ENCODE data around the gene B9D2.
"Not testable (repeated sequence)": the region's sequence is repeated elsewhere in the genome, so short reads cannot be mapped to it uniquely, and the experiment has no call there.

Gene B9D2

DNA sequence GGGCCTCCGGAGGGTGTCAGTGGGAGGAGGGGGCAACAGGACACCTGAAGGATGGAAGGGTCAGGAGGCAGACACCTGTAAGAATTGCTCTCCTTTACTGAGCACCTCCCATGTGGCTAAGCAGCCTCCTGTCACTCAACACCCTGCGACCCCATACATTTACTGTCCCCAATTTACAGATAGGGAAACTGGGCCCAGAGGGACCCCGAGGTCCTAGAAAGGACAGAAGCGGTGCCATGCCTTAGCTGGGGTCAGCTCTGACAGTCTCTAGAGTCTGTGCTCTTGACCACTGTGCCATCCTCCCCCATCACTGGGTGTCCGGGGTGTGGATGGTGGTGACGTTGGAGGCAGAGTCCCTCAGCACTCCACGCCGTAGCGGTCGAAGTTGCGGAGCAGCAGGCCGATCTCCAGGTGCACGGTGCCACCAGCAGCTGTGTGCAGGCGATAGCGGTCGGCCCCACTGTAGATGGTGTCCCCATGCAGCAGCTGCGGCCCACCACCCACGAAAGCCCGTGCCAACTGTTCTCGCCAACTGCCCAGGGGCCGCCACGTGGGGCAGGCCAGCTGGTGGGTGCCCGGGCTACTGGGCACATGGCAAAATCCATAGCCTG is 9.5 kb downstream of the B9D2 start:
- DNase-seq (ENCODE audit: low read depth) = no peak

DNA sequence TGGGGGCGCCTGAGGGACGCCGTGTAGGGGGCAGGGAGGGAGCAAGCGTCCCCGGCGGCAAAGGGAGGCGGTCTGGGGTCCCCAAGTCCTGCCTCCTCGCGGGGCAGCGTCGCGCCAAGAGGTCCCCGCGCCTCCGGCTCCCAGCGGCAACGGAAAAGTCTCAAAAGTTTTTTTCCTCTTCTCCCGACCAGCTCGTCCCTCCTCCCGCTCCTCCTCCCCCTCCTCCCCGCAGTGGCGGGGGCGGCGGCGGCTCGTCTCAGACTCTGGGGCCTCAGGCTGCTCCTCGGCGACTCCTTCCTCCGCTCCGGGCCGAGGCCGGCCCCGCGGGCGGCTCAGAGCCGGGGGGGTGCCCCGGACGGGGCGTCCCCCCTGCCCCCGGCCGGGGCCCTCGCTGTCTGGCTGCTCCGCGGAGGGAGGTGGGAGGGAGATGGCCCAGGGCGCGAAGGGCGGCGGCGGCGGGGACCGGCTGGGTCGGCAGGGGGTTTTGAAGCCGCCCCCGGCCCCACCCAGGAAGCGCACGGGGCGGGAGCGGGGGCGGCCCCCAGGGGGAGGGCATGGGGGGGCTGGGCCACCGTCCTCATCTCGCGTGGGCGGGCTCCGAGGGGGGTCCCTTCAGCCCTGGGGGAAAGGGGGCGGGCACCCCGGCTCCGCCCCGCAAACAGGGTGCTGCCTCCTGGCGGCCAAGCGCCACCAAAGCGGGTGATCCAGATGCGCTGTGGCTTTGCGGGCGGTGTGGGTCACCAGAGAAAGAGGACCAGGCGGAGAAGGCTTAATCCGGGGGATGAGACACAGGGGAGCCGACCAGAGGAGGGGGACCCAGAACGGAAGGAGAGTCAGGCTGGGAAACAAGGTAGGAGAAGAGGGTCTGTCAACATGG is 10.2 kb downstream of the B9D2 start, which contains the start of gene TGFB1:
Gene TGFB1, minus strand, starts transcription at position 457 of the 877 bp plus-strand sequence. CDS start 878 bp downstream, outside the sequence.
- DNase-seq (ENCODE audit: low read depth) = peak; percentile 85

DNA sequence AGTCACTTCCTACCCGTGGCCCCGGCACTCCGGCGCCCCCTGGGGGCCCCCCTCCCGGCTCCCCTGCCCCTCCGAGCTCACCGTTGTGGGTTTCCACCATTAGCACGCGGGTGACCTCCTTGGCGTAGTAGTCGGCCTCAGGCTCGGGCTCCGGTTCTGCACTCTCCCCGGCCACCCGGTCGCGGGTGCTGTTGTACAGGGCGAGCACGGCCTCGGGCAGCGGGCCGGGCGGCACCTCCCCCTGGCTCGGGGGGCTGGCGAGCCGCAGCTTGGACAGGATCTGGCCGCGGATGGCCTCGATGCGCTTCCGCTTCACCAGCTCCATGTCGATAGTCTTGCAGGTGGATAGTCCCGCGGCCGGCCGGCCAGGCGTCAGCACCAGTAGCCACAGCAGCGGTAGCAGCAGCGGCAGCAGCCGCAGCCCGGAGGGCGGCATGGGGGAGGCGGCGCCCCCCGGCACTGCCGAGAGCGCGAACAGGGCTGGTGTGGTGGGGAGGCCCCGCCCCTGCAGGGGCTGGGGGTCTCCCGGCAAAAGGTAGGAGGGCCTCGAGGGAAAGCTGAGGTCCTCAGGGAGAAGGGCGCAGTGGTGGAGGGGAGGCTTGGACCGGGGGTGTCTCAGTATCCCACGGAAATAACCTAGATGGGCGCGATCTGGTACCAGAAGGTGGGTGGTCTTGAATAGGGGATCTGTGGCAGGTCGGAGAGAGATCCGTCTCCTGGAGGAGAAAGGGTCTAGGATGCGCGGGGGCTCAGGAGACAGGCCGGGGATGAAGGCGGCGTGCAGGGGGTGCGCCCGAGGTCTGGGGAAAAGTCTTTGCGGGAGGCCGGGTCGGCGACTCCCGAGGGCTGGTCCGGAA is 11.1 kb downstream of the B9D2 start:
- DNase-seq (ENCODE audit: low read depth) = peak; percentile 78

DNA sequence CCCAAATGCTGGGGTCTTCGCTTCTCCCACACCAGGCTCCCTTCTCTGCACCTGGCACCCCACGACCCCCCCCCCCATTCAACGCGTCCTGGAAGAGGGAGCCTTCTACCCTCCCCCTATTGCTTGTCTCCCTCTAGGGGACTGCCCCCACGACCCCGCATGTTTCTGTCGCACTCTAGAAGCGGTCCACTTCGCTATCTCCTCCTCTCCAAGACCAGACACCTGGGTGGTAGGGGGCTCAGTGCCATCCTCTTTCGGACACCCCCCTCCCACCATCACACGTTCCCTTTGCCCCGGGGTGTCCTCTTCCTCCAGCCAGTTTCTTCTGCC is 11.7 kb downstream of the B9D2 start:
- DNase-seq (ENCODE audit: low read depth) = no peak

DNA sequence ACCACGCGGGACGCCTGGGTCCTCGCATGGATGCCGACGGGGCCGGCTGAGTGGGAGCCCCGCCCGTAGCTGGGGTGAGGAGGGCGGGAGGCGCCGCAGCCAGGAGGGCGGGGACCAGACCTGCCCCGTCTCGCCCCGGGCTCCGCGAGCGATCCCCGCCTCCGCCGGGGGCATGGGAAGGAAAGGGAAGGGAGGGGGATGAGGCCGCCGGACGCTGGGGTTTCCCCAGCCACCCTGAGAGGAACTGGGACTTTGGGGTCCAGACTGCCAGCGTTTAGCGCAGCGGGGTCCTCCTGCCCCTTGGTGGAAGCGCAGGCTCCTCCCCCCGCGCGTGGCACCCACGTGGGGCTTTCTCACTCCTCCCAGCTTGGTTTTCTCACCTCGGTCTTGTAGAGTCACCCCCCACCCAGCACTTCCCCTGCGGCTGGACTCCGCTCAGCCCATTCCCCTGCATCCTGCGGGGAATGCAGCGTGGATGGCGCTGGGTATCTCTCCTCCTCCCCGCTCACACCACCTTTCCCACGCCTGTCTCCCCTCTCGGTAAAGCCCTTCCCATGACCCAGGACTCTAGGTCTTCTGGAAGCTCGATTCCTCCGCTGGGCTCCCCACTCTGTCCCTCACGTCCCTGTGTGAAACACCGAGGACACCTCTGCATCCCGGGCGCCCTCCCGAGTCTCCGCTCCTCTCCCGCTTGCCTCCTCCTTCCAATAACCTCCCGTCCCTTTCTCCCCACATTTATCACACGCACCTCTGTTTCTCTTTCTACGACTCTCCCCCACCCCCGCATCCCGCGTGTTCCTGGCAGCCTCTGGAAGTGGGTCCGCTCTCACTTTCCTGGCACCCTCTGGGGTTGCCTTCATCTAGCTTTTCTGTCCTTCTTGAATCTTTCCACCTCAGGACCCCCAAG is 12.4 kb downstream of the B9D2 start:
- DNase-seq (ENCODE audit: low read depth) = peak; percentile 78

DNA sequence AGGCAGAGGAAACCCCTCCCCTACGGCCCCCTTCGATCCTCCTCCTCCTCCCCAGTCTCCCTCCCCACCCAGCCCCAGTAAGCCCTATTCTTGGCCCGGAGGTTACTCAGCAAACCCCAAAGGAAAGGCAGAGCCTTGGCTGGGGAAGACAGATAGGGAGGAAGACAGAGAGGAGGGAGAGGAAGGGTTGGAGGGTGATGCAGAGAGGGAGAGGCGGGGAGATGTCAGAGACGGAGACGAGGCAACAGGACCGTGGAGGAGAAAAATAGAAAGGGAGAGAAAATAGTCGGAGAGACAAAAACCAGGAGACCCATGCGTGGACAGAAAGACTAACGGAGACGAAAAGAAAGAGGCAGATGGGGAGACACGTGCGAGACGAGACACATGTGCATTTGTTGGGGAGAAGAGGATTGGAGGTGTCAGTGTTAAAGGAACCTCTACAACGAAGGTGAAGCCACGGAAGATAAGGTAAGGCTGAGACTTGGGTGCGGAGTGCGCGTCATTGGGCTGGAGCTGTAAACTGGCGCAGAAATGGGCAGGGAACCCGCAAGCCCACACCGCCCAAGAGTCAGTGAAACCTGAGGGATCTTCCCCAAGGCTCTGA is 13.1 kb downstream of the B9D2 start:
- DNase-seq (ENCODE audit: low read depth) = no peak

DNA sequence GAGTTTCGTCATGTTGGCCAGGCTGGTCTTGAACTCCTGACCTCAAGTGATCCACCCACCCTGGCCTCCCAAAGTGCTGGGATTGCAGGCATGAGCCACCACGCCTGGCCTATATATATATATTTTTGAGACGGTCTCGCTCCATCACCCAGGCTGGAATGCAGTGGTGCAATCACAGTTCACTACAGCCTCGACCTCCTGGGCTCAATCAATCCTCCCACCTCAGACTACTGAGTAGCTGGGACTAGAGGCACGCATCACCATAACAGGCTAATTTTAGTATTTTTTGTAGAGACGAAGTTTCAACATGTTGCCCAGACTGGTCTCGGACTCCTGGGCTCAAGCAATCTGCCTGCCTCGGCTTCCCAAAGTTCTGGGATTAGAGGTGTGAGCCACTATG is 17.0 kb downstream of the B9D2 start:
- DNase-seq (ENCODE audit: low read depth) = not testable (repeated sequence)

DNA sequence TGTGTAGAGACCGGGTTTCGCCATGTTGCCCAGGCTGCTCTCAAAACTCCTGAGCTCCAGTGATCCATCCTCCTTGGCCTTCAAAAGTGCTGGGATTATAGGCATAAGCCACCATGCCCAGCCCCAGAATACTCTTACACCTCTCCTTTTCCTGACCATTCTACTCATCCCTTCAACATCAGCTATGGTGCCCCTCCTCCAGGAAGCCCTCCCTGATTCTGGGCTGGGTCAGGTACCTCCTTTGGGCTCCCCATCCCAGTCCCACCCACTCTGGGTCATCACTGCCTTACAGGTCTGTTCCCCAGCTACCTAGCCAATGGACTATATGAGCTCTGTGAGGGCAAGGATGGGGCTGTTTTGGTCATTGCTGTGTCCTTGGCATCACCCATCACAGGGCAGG is 19.8 kb downstream of the B9D2 start:
- no peak for DNase-seq (ENCODE audit: low read depth)

DNA sequence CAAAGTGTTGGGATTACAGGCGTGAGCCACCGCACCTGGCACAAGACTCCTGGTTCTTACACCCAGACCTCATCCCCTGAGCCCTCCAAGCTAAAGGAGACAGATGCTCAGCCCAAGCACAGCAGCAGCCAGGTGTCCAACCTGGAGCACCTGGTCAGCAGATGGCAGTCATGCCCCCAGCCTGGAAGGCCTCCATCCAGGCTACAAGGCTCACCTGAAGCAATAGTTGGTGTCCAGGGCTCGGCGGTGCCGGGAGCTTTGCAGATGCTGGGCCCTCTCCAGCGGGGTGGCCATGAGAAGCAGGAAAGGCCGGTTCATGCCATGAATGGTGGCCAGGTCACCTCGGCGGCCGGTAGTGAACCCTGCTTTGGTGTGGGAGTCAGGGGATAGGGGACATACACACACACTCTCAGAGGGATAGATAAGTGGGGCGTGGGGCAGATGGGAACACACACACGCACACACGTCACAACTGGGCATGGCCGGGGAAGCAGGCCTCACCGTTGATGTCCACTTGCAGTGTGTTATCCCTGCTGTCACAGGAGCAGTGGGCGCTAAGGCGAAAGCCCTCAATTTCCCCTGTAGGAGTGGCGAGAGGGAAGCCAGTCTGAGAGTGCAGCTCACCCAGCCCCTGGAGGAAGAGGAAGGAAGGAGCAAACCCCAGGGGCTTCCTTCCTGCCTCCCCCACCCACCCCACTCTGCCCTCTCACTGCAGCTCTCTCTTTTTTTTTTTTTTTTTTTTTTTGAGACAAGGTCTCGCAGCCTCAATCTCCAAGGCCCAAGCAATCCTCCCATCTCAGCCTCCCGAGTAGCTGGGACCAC is 22.1 kb downstream of the B9D2 start:
- no peak for DNase-seq (ENCODE audit: low read depth)

DNA sequence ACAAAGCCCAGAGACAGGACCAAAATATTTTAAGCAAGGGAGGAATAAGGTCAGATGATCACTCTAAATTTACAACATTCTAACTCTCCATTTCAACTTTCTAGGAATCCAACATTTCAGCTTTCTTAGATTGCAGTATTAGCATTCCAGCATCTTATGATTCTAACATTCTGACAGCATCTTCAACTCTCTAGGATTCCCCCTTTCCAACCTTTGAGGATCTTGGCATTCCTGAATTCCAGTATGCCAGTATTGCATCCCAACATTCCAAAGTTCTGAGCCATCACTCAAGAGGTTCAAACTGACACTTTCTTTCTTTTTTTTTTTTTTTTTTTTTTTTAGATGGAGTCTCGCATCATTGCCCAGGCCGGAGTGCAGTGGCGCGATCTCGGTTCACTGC is 24.0 kb downstream of the B9D2 start:
- no peak for DNase-seq (ENCODE audit: low read depth)

DNA sequence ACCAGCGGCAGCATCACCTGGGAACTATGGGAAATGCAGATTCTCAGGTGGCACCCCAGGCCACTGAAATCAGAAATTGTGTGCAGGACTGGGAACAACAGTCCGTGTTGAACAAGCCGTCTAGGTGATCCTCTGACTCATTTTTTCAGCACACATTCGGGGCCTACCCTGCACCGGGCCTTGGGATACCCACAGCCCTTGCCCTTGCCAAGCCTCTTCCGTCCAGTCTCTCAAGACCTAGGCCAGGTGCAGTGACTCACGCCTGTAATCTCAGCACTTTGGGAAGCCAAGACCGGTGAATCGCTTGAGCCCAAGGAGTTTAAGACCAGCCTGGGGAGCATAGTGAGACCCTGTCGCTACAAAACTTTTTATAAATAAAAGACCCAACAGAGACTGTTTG is 28.5 kb downstream of the B9D2 start:
- no peak for DNase-seq (ENCODE audit: low read depth)

DNA sequence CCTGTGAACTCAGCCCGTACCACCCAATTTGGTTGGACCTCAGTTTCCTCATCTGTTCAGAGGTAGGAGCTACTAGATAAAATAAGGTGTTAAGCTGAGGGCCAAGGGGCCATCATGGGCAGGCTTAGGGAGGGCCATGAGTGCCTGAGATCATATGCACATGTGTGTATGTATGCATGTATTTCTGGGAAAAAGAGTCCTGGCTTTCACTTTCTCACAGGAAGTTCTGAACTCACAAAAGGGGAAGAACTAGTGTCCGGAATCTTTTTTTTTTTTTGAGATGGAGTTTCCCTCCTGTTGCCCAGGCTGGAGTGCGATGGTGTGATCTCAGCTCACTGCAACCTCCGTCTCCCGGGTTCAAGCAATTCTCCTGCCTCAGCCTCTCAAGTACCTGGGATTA is 29.2 kb downstream of the B9D2 start:
- no peak for DNase-seq (ENCODE audit: low read depth)

DNA sequence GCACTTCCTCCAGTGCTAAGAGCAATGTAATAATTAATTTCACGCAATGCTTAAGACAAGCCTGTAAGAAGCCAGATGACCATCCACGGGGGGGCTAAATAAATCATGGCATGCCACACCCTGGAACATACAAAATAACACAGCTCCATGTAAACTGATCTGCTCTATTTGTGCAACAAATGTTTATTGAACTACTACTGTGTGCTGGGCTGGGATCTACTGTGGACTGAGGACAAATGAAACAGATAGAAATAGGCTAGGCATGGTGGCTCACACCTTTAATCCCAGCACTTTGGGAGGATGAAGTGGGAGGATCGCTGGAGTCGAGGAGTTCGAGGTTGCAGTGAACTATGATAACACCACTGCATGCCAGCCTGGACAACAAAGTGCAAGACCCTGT is 31.5 kb downstream of the B9D2 start:
- no peak for DNase-seq (ENCODE audit: low read depth)

DNA sequence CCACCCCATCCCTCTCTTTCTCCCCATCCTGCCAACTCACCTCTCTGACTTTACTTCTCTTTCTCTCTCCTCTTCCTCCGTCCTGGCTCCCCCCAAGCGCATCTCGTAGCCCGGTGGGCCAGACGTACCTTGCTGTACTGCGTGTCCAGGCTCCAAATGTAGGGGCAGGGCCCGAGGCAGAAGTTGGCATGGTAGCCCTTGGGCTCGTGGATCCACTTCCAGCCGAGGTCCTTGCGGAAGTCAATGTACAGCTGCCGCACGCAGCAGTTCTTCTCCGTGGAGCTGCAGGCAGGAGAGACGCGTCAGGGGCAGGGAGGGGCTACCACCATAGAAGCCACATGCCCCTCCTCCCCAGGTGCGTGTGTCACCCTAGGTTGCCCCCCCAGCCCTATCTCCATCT is 31.9 kb downstream of the B9D2 start:
- no peak for DNase-seq (ENCODE audit: low read depth)

DNA sequence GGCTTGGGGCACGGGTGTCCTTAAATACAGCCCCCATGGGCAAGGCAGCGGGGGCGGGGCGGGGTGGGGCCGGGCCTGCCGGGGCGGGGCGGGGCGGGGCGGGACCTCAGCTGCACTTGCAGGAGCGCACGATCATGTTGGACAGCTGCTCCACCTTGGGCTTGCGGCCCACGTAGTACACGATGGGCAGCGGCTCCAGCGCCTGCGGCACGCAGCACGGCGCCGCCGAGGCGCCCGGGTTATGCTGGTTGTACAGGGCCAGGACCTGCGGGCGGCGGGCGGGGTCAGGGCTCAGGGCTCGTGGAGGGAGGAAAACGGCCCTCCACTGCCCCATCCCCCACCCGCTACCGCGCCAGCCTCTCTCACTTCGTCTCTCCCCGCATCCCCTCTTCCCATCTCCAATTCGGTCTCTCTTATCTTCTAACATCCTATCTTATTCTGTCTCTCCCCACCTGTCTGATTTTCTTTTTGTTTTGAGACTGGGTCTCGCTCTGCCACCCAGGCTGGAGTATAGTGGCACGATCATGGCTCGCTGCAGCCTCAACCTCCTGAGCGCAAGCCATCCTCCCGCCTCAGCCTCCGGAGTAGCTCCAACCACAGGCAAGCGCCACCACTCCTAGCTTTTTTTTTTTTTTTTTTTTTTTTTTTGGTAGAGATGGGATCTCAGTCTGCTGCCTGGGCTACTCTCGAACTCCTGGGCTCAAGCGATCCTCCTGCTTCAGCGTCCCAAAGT is 32.8 kb downstream of the B9D2 start:
- DNase-seq (ENCODE audit: low read depth) = no peak

DNA sequence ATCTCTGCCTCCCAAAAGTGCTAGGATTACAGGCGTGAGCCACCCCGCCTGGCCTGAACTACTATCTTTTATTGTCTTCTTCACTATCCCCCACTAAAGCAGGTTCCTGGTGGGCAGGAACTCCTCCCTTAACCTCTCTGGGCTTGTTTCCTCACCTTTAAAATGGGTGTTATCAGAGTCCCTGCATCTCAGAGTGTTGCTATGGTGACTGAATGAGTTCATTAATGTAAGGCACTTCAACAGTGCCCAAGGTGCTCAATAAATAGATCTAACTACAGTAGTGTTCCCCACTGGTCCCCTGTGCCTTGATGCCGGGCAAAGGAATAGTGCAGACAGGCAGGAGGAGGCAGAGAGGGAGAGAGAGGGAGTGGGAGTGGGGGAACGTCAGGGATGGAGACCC is 33.5 kb downstream of the B9D2 start:
- no peak for DNase-seq (ENCODE audit: low read depth)

DNA sequence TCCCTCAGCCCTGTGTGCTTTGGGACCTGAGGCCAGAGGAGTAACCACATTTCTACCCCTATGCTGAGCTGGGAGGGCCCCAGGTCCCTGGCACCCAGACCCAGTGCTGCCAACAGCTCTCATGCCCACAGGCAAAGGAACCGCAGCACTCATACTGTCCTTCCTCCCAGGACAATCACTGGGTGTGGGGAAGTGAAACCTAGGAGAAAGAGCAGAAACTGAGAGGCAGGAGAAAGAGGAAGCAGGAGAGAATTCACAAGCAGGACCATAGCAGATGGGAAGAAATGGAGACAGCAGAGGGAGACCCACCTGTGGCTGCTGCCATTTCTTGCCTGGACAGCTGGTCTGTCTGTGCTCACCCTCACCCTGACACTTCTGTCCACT is 35.1 kb downstream of the B9D2 start:
- DNase-seq (ENCODE audit: low read depth) = no peak

DNA sequence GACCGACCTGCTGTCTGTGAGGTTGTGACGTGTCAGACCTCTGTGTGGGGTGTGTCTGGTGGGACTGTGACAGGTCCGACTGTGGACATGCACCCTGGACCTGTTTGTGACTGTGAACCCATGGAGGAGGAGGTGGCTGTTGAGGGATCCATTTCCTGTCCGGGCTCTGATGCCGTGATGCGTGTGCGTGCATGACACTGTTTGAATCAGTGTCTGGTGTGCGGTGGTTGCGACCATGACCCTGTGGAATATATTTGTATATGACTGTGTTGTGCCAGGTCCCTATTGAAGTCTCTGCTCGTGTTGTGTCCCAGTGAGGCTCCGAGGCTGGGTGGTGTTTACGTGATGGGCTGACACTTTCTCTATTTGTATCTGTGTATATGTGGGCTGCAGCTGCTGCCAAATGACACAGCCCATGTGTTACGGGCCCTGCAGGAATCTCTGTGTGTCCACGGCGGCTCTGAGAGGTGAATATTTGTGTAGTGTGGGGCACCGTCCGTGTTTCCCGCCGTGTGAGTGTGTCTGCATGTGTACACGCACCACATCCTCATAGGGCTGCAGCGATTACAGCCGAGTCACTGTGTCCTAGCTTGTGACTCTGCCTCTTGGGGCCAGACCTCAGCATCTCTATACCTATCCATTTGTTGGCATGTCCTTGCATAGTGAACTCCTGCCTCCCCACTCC is 35.6 kb downstream of the B9D2 start:
- DNase-seq (ENCODE audit: low read depth) = peak; percentile 57

DNA sequence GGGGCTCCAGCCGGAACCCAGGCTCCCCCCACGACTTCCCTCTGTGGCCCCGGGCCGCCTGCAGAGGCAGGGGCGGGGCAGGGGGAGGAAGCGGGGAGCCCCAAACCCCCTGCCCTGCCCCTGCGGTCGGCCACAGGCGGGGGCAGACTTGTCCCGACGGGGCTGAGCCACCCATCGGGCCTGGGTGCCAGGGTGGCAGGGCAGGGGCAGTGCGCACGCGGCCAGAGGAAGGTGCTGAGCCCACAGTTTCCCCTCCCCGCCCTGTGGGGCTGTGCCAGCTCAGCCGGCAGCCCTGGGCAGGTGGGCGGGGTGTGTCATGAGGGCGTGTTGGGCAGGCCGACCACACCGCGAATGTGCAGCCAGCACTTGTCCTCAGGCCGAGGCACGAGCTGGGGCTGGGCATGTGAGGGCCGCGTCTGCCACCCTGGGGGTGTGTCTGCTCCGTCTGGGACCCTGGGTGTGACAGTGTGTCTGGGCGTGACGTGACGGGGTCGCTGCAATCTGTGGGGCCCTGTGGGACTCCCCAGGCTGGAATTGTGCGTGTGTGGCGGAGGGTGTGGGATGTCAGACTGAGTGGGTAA is 36.3 kb downstream of the B9D2 start:
- DNase-seq (ENCODE audit: low read depth) = peak; percentile 86
